Kidney tubule cell (primary cell): Measurements from ENCODE around the gene AQP12A.
"Not testable (repeated sequence)": the region's sequence is repeated elsewhere in the genome, so short reads cannot be mapped to it uniquely, and the experiment has no call there.

Source experiments
- DNase-seq: peaks from one replicate; pipeline ENCODE4 v3.0.0-alpha.2; 2018; ENCODE audit warnings: low spot score

The AQP12A gene

GRCh38 chr2:240659883-240660282 lies 31.8 kb upstream of the AQP12A start:
- not testable (repeated sequence) for DNase-seq

- DNase-seq = peak; percentile 4
These were observed 29.0 kb upstream of the AQP12A start for GRCh38 chr2:240662681-240663080.

GRCh38 chr2:240663546-240664190 lies 28.0 kb upstream of the AQP12A start:
- DNase-seq = no peak

DNA sequence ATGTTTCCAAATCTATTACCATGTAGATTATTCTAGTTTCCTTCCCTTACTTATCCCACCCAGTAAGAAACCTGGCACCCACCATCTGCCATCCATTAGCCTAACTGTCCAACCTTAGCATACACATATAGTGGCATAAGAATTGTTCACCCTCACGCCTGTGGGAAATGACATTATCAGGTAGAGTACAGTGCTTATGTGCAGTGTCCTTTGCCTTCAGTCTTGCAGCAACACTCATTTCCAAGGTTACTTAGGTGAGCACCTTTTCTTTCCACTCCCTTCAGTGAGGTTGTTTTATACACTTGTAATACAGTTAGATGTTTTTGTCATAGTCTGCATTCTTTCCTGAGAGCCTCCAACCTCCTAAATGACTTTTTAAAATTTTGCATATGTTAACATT lies 27.0 kb upstream of the AQP12A start:
- DNase-seq = no peak

DNA sequence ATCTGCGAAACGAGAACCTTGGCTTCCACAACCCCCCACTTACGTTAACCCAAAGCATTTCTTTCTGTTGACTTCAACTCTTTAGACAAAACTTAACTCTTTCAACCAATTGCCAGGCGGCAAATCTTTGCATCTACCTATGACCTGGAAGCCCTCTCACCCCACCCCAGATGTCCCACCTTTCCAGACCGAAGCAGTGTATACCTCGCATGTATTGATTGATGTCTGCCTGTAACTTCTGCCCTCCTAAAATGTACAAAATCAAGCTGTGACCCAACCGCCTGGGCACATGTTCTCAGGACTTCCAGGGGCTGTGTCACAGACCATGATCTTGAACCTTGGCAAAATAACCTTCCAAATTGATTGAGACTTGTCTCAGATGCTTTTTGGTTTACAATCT lies 21.3 kb upstream of the AQP12A start:
- no peak for DNase-seq

- DNase-seq = no peak
These were observed 20.7 kb upstream of the AQP12A start for GRCh38 chr2:240670950-240671349.

- DNase-seq = no peak
These were observed 19.5 kb upstream of the AQP12A start for GRCh38 chr2:240672076-240672700.

DNA sequence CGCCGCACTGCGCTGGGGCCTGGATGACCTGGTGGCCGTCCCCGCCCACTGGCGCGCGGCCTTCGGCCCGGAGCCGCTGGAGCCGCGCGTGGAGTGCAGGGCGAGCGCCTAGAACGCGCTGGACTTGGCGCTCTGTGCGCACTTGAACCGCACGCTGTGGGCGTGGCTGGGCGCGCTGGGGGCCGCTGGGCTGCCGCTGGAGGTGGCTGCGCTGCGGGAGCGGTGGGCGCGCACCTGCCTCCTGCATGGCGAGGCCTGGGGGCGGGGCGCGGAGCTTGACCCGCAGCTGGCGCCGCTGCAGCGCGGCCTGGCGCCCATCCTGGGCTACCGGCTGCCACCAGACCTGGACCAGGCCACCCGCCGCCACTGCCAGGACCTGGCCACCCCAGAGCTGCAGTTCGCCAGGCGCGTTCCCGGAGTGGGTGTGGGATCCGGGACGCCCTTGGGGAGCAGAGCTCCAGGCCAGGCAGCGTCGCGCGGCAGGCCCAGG lies 18.9 kb upstream of the AQP12A start:
- DNase-seq = no peak

DNA sequence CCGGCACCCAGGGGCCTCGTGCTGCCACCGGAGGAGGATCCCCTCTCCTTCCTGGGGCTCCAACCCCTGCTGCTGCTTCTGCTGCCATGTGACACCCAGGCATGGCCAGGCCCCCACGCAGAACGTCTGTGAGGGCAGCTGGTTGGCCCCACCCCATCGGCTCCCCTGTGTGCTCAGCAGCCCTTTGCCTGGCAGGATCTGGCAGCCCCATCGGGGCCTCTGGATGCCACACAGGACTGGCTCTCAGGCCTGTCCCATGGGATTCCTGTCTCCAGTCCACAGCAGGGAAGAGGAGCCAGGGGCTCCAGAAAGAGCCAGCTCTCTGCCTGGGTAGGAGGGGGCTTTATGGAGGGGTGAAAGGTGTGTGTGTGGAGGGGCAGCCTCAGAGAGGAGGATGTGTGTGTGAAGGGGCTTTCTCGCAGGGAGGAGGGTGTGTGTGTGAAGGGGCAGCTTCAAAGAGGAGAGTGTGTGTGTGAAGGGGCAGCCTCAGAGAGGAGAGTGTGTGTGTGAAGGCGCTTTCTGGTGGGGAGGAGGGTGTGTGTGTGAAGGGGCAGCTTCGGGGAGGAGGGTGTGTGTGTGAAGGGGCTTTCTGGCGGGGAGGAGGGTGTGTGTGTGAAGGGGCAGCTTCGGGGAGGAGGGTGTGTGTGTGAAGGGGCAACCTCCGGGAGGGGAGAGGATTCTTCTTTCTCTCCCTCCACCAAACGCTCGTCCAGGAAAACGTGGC lies 17.0 kb upstream of the AQP12A start:
- not testable (repeated sequence) for DNase-seq

- DNase-seq = not testable (repeated sequence)
These were observed 16.3 kb upstream of the AQP12A start for GRCh38 chr2:240675345-240675744.

DNA sequence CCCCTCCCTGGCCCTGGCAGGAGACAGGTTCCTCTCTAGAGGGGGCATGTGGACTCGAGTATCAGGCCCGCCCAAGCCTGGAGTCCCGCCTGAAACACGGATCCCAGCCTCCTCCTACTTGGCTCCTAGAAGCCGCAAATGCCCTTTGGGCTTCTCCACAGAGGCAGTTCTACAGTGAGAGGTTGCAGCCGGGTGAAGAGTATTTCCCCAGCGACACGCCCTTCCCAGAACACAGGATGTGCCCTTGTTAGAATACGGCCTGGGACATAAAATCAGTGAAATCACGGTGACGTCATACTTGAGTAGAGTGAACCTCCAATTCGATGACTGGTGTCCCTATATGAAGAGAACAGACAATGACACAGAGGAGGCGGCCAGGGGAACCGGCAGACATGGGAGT lies 13.6 kb upstream of the AQP12A start:
- not testable (repeated sequence) for DNase-seq

DNA sequence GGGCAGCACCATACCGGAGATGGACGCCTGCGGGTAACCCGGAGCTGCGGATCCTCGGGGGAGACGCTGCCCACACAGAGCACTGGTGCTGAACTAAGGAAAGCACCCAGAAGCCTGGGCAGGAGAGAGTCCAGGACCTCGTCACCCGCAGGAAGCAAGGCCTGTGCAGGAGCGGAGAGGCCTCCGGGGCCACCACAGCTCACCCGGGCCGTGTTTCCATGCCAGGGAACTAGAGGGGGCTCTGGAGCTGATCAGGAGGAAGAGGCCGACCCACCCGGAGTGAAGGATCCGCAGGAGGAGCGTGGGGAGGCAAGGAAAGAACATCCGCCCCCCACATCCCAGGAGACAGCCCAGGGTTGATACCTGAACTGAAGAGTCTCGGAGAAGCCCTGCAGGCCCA lies 12.8 kb upstream of the AQP12A start:
- not testable (repeated sequence) for DNase-seq

GRCh38 chr2:240680185-240680584 lies 11.5 kb upstream of the AQP12A start:
- not testable (repeated sequence) for DNase-seq

DNA sequence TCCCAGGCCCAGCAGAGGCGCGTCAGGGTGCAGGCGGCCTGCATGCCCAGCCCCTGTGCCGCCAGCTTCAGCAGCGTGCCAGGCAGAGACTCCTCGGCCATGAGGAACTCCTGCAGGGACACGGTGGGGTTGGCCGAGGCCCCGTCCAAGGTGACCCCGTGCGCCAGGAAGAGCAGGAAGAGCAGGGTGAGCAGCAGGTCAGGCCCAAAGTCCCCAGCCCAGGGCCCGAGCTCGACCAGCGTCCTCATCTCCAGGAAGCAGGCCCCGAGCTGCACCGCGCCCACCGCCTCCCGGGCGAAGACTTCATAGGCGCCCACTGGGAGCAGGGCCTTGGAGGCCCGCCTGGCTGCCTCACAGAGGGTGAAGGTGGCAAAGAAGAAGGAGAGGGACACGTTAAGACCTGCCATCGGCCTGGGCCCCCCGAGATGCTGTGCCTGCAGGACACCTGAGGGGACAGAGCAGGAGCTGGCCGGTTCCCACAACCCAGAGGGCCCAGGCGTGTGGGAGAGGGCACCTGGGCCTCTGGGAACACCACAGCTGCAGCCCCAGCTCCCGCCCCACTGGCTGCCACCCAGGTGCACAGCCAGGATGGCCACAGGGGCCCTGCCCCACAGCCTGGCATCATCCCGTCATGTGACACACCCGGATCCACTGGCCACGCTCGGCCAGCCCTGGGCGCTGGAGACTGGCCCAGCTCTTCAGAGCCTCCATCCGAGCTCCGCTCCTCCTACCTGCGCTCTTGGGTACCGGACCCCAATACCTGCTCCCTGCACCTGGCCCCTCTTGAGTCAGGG lies 9.0 kb upstream of the AQP12A start, which contains the start of gene AQP12B:
Gene AQP12B (minus strand): TSS at position 455 of the 794 bp plus-strand sequence. CDS start 48 bp downstream, at position 407.
- not testable (repeated sequence) for DNase-seq

GRCh38 chr2:240683329-240683979 lies 8.2 kb upstream of the AQP12A start:
- DNase-seq = not testable (repeated sequence)

- not testable (repeated sequence) for DNase-seq
These were observed 7.5 kb upstream of the AQP12A start for GRCh38 chr2:240683980-240684728.

DNA sequence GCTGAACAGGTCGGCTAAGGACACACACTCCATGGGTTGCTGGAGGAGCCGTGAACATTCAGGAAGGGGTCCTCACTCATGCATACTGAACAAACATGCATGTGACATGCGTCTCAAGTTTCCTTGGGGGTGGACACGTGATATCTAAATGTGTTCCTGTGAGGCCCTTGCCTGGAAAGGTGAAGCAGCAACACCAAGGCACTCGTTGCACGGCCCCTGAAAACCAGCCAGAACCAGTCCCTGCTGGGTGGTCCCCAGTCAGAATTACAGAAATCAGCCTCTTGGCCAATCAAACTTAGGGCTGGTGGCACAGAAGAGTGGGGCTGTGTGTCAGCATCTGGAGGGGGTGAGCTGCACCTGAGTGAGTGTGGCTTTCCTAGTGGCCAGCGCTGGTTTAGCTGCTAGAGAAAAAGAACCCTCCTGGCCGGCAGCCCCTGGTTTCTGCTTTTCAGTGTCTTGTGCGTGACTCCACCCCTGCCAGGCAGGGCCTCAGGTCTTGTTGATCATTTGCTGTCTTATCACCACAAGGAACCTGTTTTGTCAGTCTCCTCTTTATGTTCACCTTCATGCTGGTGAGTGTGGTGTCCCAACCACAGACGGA lies 5.8 kb upstream of the AQP12A start:
- no peak for DNase-seq

DNA sequence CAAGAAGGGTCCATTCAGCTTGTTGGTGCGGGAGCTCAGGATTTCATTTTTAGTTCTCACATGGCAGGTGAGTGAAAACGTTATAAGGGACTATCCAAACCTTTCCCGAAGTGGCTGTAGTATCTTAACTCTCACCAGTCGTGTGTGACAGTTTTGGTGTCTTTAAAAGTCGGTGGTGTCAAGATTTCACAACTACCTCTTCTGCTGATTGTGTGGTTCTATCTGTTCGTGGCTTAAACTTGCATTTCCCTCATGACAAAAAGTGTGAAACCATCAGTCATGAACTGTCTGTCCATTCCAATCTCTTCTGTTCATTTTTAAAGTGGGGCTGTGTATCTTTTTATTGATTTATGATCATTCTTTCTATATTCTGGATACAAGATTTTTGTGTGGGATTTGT lies 5.2 kb upstream of the AQP12A start:
- no peak for DNase-seq

DNA sequence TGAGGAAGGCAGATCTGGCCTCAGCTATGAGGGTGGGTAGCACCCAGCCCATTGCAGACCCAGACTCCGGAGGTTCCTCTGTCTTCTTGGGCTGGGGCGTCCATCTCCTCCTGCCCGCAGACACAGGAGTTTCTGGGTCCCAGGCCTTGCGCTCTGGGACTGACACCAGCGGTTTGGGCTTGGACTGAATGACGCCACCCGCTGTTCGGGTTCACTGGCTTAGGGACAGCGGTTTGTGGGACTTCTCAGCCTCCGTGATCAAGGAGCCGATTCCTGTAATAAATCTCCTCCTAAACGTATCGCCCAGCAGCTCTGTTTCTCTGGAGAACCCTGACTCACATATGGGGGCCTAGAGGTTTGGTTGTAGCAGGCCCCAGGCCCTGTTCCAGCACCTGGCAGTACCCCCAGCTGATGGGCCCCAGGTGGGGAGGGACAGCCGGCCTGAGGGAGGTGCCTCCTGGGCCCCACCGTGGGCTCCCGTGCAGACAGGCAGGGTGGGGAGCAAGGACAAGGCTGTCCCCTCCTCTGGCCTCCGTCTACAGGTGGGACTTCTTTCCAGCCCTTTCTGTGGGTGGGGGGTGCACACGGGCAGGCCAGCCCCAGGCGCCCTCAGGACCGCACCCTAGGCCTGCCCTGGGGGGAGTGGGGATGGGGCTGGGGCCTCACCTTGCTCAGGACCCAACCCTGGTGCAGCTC lies 4.5 kb upstream of the AQP12A start:
- no peak for DNase-seq
